Body of pancreas (tissue), 4 donors: ENCODE measurements around the gene MAMDC2.

Experiments
- POLR2A ChIP-seq, 3 donors: fragments of 450-650 bp; IDR thresholded peaks; one replicate each; pipeline ENCODE4 v1.6.1; 2016; ENCODE audit warnings: antibody characterized with exemption in 3 of 3, mild to moderate bottlenecking in 2 of 3
- TF ChIP-seq, protein P1 (sequence below), 7 experiments: fragments of 450-650 bp in 4 of 7; fragments of 200-600 bp in 3 of 7; sonication (generic) in 3 of 7; IDR thresholded peaks; one replicate each; pipeline ENCODE4 v1.5.1; 2016 to 2019; ENCODE audit warnings: antibody characterized with exemption in 7 of 7

DNA sequence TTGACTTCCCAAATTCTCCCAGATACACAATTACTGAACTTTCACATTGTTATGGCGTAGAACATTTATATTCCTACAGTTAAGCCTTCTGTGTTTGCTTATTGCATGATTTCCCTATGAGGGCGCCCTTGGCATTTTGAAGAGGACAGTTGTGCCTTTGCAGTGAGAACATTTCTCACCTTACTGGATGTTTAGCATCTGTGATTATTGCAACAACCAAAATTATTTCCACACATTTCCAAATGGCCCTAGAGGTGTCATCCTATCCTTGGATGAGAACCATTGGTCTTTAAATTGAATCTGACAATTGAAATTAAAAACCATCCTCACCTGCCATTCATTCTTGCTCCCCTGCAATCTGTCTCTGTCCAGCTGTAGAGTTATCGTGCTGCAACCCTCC lies 104.0 kb downstream of the MAMDC2 start:
- no peak for TF ChIP-seq POLR2A (IDR thresholded peaks at IDR 0.05)
- TF ChIP-seq, protein P1, sequence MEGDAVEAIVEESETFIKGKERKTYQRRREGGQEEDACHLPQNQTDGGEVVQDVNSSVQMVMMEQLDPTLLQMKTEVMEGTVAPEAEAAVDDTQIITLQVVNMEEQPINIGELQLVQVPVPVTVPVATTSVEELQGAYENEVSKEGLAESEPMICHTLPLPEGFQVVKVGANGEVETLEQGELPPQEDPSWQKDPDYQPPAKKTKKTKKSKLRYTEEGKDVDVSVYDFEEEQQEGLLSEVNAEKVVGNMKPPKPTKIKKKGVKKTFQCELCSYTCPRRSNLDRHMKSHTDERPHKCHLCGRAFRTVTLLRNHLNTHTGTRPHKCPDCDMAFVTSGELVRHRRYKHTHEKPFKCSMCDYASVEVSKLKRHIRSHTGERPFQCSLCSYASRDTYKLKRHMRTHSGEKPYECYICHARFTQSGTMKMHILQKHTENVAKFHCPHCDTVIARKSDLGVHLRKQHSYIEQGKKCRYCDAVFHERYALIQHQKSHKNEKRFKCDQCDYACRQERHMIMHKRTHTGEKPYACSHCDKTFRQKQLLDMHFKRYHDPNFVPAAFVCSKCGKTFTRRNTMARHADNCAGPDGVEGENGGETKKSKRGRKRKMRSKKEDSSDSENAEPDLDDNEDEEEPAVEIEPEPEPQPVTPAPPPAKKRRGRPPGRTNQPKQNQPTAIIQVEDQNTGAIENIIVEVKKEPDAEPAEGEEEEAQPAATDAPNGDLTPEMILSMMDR (IDR thresholded peaks at IDR 0.05): no peak
